Measurements from ENCODE around the gene GDF2. TPM values are rescaled to one million over a fixed set of nuclear protein-coding genes. Genes with fewer than 3 reads are reported as not detected.

Gene GDF2
- total RNA-seq, 2 experiments from 2014 or later, result not detected

- H3K9me3 Mint-ChIP-seq (ENCODE audit: low read depth), result no peaks in the 10 kb centered on the region
- ChIA-PET CTCF (interaction anchor here (0.6 to 4.7 kb wide), 10 partner anchors 8 to 289 kb away, joined by 3 to 150 read pairs (median 3); no protein-coding TSS in a partner anchor), POLR2A (no interaction called here)
- no peaks in the 10 kb centered on the region for H3K27me3 Mint-ChIP-seq
- ATAC-seq (no peak), DNase-seq (no peak)
- no peak overlapping the region for H3K27ac Mint-ChIP-seq
- H3K4me1 Mint-ChIP-seq, result peaks cover 18% of the 10 kb centered on the region
- no peak overlapping the region for H3K4me3 Mint-ChIP-seq
- intact Hi-C loops (cut with DNase I, micrococcal nuclease), result loop anchor here in 1 of 2 experiments (5.0 kb wide), 1 partner anchor 52 kb away; no protein-coding TSS in a partner anchor
- no peaks in the 10 kb centered on the region for H3K36me3 Mint-ChIP-seq (ENCODE audit: low read depth)
Measured at GRCh38 chr10:47314416-47314970, 7.8 kb upstream of the GDF2 start.

DNA sequence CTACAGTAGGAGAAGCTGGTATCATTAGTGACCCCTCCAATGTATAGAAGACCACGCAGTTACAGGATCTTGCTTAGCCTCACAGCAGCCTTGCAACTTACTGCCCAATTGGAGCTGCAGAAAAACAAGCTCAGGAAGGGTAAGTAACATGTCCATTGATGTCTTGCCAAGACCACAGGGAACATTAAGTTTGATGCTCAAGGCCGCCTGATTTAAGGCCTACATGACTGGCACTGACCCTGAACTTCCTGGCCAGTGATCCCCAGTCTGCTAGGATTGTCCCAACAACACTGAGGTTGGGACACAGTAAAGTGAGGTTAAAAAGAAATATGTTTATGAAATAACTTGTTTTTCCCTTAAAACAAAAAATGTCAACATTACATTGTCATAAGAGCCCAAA lies 6.8 kb upstream of the GDF2 start:
- Mint-ChIP-seq H3K27ac (no peak overlapping the region), H3K4me1 (peaks cover 18% of the 10 kb centered on the region), H3K9me3 (ENCODE audit: low read depth) (no peaks in the 10 kb centered on the region), H3K36me3 (ENCODE audit: low read depth) (no peaks in the 10 kb centered on the region), H3K27me3 (no peaks in the 10 kb centered on the region), H3K4me3 (no peak overlapping the region)
- ATAC-seq, result no peak
- CTCF ChIA-PET, result interaction anchor here (0.6 to 1.7 kb wide), 5 partner anchors 9 to 291 kb away, joined by 3 to 5 read pairs (median 4); no protein-coding TSS in a partner anchor
- DNase-seq, result no peak
- POLR2A ChIA-PET, result no interaction called here
- intact Hi-C loops (cut with DNase I, micrococcal nuclease), result no loop called here

DNA sequence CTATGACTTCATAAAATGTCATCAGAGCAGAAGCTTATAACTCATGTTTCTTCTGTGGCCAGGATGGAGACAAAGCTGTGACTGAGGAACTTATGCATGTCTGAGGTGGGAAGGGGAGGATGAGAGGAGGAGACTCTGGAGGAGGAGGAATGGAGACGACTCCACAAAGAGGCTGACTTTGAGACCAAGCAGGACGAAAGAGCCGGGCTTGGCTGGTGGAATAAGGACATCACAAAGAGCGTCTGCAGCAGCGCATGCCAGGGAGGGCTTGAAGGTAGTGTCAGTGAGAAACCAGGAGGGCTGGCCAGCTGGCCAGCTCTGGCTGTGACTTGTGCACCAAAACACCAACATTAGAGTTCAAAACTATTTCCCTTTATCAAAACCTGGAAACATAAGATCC lies 6.1 kb upstream of the GDF2 start:
- POLR2A ChIA-PET, result no interaction called here
- intact Hi-C loops (cut with DNase I, micrococcal nuclease), result no loop called here

GRCh38 chr10:47317251-47317650 lies 5.0 kb upstream of the GDF2 start:
- H3K9me3 Mint-ChIP-seq (ENCODE audit: low read depth), result no peaks in the 10 kb centered on the region

More for the DNA sequence above, 6.1 kb upstream of the GDF2 start:
- no peak for DNase-seq
- peaks cover 12% of the 10 kb centered on the region for H3K4me1 Mint-ChIP-seq
- no peak for ATAC-seq
- H3K27me3 Mint-ChIP-seq, result no peaks in the 10 kb centered on the region
- no peak overlapping the region for H3K27ac Mint-ChIP-seq
- CTCF ChIA-PET, result interaction anchor here (0.6 to 1.7 kb wide), 4 partner anchors 53 to 292 kb away, joined by 3 to 6 read pairs (median 4); no protein-coding TSS in a partner anchor
- no peaks in the 10 kb centered on the region for H3K36me3 Mint-ChIP-seq (ENCODE audit: low read depth)
- H3K9me3 Mint-ChIP-seq (ENCODE audit: low read depth), result no peaks in the 10 kb centered on the region
- no peak overlapping the region for H3K4me3 Mint-ChIP-seq

GRCh38 chr10:47318706-47319105 lies 3.5 kb upstream of the GDF2 start:
- Mint-ChIP-seq H3K27ac (no peak overlapping the region), H3K9me3 (ENCODE audit: low read depth) (no peaks in the 10 kb centered on the region), H3K4me1 (no peaks in the 10 kb centered on the region), H3K36me3 (ENCODE audit: low read depth) (no peaks in the 10 kb centered on the region), H3K4me3 (no peak overlapping the region), H3K27me3 (no peaks in the 10 kb centered on the region)
- no peak for ATAC-seq
- ChIA-PET CTCF (interaction anchor here (0.8 to 1.2 kb wide), 2 partner anchors 292 to 294 kb away, joined by 3 to 4 read pairs; no protein-coding TSS in a partner anchor), POLR2A (no interaction called here)
- no peak for DNase-seq
- intact Hi-C loops (cut with DNase I, micrococcal nuclease), result no loop called here

More at GRCh38 chr10:47317251-47317650, 5.0 kb upstream of the GDF2 start:
- DNase-seq, result no peak
- no peaks in the 10 kb centered on the region for H3K36me3 Mint-ChIP-seq (ENCODE audit: low read depth)
- ChIA-PET CTCF (interaction anchor here (0.6 kb wide), 1 partner anchor 293 kb away, joined by 3 read pairs; no protein-coding TSS in a partner anchor), POLR2A (no interaction called here)
- H3K27ac Mint-ChIP-seq, result no peak overlapping the region
- no peaks in the 10 kb centered on the region for H3K27me3 Mint-ChIP-seq
- no peak for ATAC-seq
- H3K4me1 Mint-ChIP-seq, result peaks cover under 1% of the 10 kb centered on the region
- no peak overlapping the region for H3K4me3 Mint-ChIP-seq
- intact Hi-C loops (cut with DNase I, micrococcal nuclease), result no loop called here

DNA sequence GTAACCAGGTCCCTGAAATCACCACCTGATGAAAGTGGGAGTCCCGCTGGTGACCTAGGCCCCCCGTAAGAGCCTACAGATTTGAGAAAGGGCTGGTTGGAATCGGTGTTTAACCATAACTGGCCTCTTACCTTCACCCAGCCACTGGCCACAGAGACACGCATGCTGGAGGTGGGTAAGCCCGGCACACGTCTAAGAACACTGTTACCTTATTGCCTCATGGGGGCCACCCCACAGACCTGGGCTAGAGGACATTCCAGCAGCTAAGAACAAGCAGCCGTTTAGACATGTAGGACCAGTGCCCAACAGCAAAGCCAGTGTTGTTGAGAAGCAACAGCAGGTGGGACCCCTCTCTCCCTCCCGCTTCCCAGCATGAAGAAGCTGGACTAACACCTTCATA lies 2.5 kb upstream of the GDF2 start:
- intact Hi-C loops (cut with DNase I, micrococcal nuclease), result no loop called here

DNA sequence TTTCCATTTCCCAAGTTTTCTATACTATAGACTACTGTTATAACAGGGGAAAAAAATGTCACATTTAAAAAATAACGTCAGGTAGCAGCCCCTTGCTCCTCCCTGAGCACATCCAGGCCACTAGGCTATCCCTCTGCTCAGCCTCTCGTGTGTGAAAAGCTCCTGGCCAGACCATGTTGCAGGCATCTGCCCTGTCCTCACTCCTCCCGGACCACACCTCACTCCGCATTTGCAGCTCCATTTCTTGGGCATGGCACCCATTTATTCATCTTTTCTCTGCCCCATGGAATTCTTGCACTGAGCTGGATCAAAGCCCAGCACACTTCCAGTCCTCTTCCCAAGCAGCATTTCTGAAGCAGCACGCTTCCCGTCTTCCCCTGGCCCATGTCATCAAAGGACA lies 1.4 kb upstream of the GDF2 start:
- intact Hi-C loops (cut with DNase I, micrococcal nuclease), result no loop called here
- no peak for DNase-seq
- H3K9me3 Mint-ChIP-seq (ENCODE audit: low read depth), result no peaks in the 10 kb centered on the region
- H3K36me3 Mint-ChIP-seq (ENCODE audit: low read depth), result no peaks in the 10 kb centered on the region
- ChIA-PET POLR2A (no interaction called here), CTCF (interaction anchor here (0.7 to 2.3 kb wide), 3 partner anchors 9 to 21 kb away, joined by 3 to 6 read pairs (median 4); partner anchors contain the start of gene GDF10)
- H3K4me3 Mint-ChIP-seq, result no peak overlapping the region
- no peaks in the 10 kb centered on the region for H3K27me3 Mint-ChIP-seq
- ATAC-seq, result no peak
- H3K4me1 Mint-ChIP-seq, result no peaks in the 10 kb centered on the region
- no peak overlapping the region for H3K27ac Mint-ChIP-seq

More for the DNA sequence above, 2.5 kb upstream of the GDF2 start:
- H3K9me3 Mint-ChIP-seq (ENCODE audit: low read depth), result no peaks in the 10 kb centered on the region
- ATAC-seq, result no peak
- no peaks in the 10 kb centered on the region for H3K36me3 Mint-ChIP-seq (ENCODE audit: low read depth)
- H3K4me1 Mint-ChIP-seq, result no peaks in the 10 kb centered on the region
- CTCF ChIA-PET, result interaction anchor here (1.2 to 2.3 kb wide), 3 partner anchors 8 to 295 kb away, joined by 3 to 6 read pairs (median 3); partner anchors contain the start of gene RBP3
- H3K27ac Mint-ChIP-seq, result no peak overlapping the region
- H3K4me3 Mint-ChIP-seq, result no peak overlapping the region
- H3K27me3 Mint-ChIP-seq, result no peaks in the 10 kb centered on the region
- POLR2A ChIA-PET, result no interaction called here
- DNase-seq, result no peak

GRCh38 chr10:47321521-47322195 lies 596 bp upstream of the GDF2 start:
- ATAC-seq (no peak), DNase-seq (no peak)
- no peaks in the 10 kb centered on the region for H3K27me3 Mint-ChIP-seq
- no peaks in the 10 kb centered on the region for H3K36me3 Mint-ChIP-seq (ENCODE audit: low read depth)
- ChIA-PET CTCF (interaction anchor here (0.7 to 2.3 kb wide), 3 partner anchors 10 to 22 kb away, joined by 3 to 6 read pairs (median 4); partner anchors contain the start of gene GDF10), POLR2A (no interaction called here)
- intact Hi-C loops (cut with DNase I, micrococcal nuclease), result no loop called here
- no peak overlapping the region for H3K27ac Mint-ChIP-seq
- no peaks in the 10 kb centered on the region for H3K9me3 Mint-ChIP-seq (ENCODE audit: low read depth)
- no peaks in the 10 kb centered on the region for H3K4me1 Mint-ChIP-seq
- H3K4me3 Mint-ChIP-seq, result no peak overlapping the region

DNA sequence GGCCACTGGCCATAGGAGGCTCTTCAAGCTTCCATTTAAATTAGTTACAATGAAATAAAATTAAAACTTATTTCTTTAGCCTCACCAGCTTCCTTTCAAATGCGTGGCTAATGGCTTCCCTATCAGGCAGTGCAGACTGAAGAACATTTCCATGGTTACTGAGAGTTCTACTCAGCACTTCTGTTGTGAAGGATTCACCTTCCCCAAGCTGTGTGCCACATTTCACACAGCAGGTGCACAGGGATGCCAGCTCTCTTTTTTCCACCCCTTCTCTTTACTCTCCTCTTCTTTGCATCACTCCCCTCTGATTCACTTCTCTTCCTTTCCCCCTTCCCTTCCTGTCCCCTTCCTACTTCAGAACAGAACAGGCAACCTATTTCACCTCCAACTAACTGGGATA lies 833 bp downstream of the GDF2 start:
- Mint-ChIP-seq H3K9me3 (ENCODE audit: low read depth) (no peaks in the 10 kb centered on the region), H3K4me1 (no peaks in the 10 kb centered on the region), H3K4me3 (no peak overlapping the region), H3K27ac (no peak overlapping the region), H3K27me3 (no peaks in the 10 kb centered on the region), H3K36me3 (ENCODE audit: low read depth) (no peaks in the 10 kb centered on the region)
- ATAC-seq, result no peak
- DNase-seq, result no peak
- ChIA-PET POLR2A (no interaction called here), CTCF (interaction anchor here (0.8 to 1.4 kb wide), 2 partner anchors 11 to 15 kb away, joined by 4 to 6 read pairs; no protein-coding TSS in a partner anchor)
- intact Hi-C loops (cut with DNase I, micrococcal nuclease), result no loop called here

DNA sequence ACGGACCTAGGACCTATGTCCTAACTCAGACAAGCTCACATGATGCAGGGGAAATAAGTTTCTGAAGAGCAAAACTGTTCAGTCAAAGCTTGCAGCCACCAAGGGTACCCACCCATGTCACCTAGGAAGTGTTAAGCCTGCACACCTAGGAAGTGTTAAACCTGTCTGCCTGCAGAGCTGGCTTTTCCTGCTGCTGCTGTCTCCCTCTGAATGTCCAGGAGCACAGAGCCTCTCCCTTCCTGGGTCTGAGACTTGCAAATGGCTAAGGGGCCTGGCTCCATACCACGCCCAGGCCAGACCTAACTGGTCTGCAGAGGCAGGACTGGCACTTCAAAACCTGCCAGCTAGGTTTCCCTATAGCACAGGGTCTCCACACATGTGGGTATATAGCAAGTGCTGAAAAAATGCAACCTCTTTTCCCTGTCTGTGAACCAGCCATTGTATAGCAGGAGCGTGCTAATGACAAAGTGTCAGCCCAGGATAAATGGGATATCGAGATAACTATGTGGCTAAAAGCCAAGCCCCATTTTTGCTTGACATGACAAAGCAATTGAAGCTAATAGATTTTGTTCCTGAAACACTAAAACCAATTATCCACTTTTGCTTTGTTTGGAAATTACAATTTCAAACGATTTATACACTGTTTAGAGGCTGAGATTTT lies 1.5 kb downstream of the GDF2 start:
- DNase-seq (no peak), ATAC-seq (no peak)
- ChIA-PET POLR2A (no interaction called here), CTCF (interaction anchor here (0.6 to 1.4 kb wide), 5 partner anchors 10 to 331 kb away, joined by 3 to 4 read pairs (median 3); no protein-coding TSS in a partner anchor)
- intact Hi-C loops (cut with DNase I, micrococcal nuclease), result no loop called here
- no peaks in the 10 kb centered on the region for H3K36me3 Mint-ChIP-seq (ENCODE audit: low read depth)
- no peak overlapping the region for H3K4me3 Mint-ChIP-seq
- no peak overlapping the region for H3K27ac Mint-ChIP-seq
- H3K4me1 Mint-ChIP-seq, result no peaks in the 10 kb centered on the region
- no peaks in the 10 kb centered on the region for H3K9me3 Mint-ChIP-seq (ENCODE audit: low read depth)
- no peaks in the 10 kb centered on the region for H3K27me3 Mint-ChIP-seq

- no peaks in the 10 kb centered on the region for H3K4me1 Mint-ChIP-seq
- H3K27ac Mint-ChIP-seq, result no peak overlapping the region
- DNase-seq (no peak), ATAC-seq (no peak)
- no peaks in the 10 kb centered on the region for H3K9me3 Mint-ChIP-seq (ENCODE audit: low read depth)
- intact Hi-C loops (cut with DNase I, micrococcal nuclease), result no loop called here
- no peaks in the 10 kb centered on the region for H3K36me3 Mint-ChIP-seq (ENCODE audit: low read depth)
- CTCF ChIA-PET, result no interaction called here
- H3K4me3 Mint-ChIP-seq, result no peak overlapping the region
- no peaks in the 10 kb centered on the region for H3K27me3 Mint-ChIP-seq
- POLR2A ChIA-PET, result no interaction called here
Measured at GRCh38 chr10:47325303-47326291, 3.3 kb downstream of the GDF2 start.

All from activated CD4-positive, alpha-beta T cell treated with anti-CD3 and anti-CD28 coated beads for 36 hours (primary cell).